Measurements from ENCODE around the gene FXN.

DNA sequence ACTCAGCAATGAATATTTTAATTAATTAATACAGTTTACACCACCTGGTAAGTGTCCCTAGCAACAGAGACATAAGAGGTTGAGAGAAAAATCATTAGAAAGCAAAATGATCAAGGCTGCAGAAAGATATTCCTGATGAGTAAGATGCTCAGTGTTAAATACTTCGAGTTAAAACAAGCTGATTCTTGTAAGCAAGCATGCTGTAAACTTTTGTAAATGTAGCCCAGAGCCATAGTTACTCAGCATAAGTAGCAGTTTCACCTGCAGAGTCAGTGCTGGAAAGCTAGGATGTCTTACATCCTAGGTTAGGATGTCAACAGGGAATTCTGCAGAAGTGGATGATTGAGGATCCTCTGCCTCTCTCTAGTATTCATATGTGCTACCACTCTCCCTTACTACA is 25.8 kb upstream of the FXN start:
- no peak for TF ChIP-seq JUND (IDR thresholded peaks at IDR 0.05)
- TF ChIP-seq CHD2 (IDR thresholded peaks at IDR 0.05; ENCODE audit: low read length, partially characterized antibody) = no peak
- TF ChIP-seq, protein P1, sequence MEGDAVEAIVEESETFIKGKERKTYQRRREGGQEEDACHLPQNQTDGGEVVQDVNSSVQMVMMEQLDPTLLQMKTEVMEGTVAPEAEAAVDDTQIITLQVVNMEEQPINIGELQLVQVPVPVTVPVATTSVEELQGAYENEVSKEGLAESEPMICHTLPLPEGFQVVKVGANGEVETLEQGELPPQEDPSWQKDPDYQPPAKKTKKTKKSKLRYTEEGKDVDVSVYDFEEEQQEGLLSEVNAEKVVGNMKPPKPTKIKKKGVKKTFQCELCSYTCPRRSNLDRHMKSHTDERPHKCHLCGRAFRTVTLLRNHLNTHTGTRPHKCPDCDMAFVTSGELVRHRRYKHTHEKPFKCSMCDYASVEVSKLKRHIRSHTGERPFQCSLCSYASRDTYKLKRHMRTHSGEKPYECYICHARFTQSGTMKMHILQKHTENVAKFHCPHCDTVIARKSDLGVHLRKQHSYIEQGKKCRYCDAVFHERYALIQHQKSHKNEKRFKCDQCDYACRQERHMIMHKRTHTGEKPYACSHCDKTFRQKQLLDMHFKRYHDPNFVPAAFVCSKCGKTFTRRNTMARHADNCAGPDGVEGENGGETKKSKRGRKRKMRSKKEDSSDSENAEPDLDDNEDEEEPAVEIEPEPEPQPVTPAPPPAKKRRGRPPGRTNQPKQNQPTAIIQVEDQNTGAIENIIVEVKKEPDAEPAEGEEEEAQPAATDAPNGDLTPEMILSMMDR (IDR thresholded peaks at IDR 0.05) = no peak
- no peak for TF ChIP-seq TCF12 (IDR thresholded peaks at IDR 0.05)
- no peak for TF ChIP-seq POLR2AphosphoS5 (IDR thresholded peaks at IDR 0.05; ENCODE audit: low read depth, low read length)
- no peak for TF ChIP-seq MEF2A (IDR thresholded peaks at IDR 0.05; ENCODE audit: borderline replicate concordance, low read depth)
- TF ChIP-seq GABPA (IDR thresholded peaks at IDR 0.05; ENCODE audit: low read depth) = no peak
- no peak for TF ChIP-seq SMC3 (IDR thresholded peaks at IDR 0.05; ENCODE audit: low read depth, low read length)
- TF ChIP-seq RFX5 (IDR thresholded peaks at IDR 0.05; ENCODE audit: low read length) = no peak
- no peak for TF ChIP-seq EP300 (IDR thresholded peaks at IDR 0.05; ENCODE audit: borderline replicate concordance in 1 of 2, low read depth in 1 of 2, low read length in 1 of 2)
- no peak for TF ChIP-seq TAF1 (IDR thresholded peaks at IDR 0.05; ENCODE audit: borderline replicate concordance, low read depth, low read length)
- TF ChIP-seq RXRA (IDR thresholded peaks at IDR 0.05; ENCODE audit: borderline replicate concordance, low read depth) = no peak
- TF ChIP-seq RCOR1 (IDR thresholded peaks at IDR 0.05; ENCODE audit: low read length) = no peak
- no peak for TF ChIP-seq TEAD4 (IDR thresholded peaks at IDR 0.05; ENCODE audit: borderline replicate concordance, insufficient read depth)
